ENCODE measurements around the gene KDM4B. TPM values are rescaled to one million over a fixed set of nuclear protein-coding genes. Genes with fewer than 3 reads are reported as not detected.

Gene KDM4B
- total and polyA plus RNA-seq, 2 donors from 2014 or later: 6.6 to 35.7 TPM

GRCh38 chr19:5132698-5133651 lies 164.1 kb downstream of the KDM4B start:
- TF ChIP-seq CTCF (IDR thresholded peaks at IDR 0.05; ENCODE audit: borderline replicate concordance, extremely low read depth, insufficient read depth): no peak
- FAIRE-seq (no peak), DNase-seq (no peak)
- Histone ChIP-seq H3K27me3 (ENCODE audit: control insufficient read depth, insufficient read depth, low read length) (no peaks in the 10 kb centered on the region), H3K9ac (ENCODE audit: low read length in 3 of 3) (no peak overlapping the region), H3K4me1 (ENCODE audit: control insufficient read depth in 2 of 3, insufficient read depth in 2 of 3, low read depth in 1 of 3, low read length in 3 of 3) (no peaks in the 10 kb centered on the region), H3K27ac (ENCODE audit: low read depth in 2 of 2, low read length in 2 of 2) (no peak overlapping the region), H3K36me3 (ENCODE audit: control insufficient read depth in 2 of 3, insufficient read depth in 3 of 3, low read length in 3 of 3) (peaks cover 0 to 9% (median 3%) of the 10 kb centered on the region in 3 donors), H3K4me3 (ENCODE audit: low read length in 3 of 3) (no peak overlapping the region), H3K9me3 (ENCODE audit: control insufficient read depth in 2 of 3, insufficient read depth in 1 of 3, low read length in 3 of 3) (no peaks in the 10 kb centered on the region)
- intact Hi-C loops (cut with DNase I): no loop called here

- no peak for TF ChIP-seq CTCF (IDR thresholded peaks at IDR 0.05; ENCODE audit: borderline replicate concordance, extremely low read depth, insufficient read depth)
- FAIRE-seq: no peak
These were observed 165.2 kb downstream of the KDM4B start for GRCh38 chr19:5133986-5134595.

GRCh38 chr19:5134691-5135090 lies 165.8 kb downstream of the KDM4B start:
- FAIRE-seq (no peak), DNase-seq (no peak)
- intact Hi-C loops (cut with DNase I): no loop called here
- H3K27me3 ChIP-seq (ENCODE audit: control insufficient read depth, insufficient read depth, low read length): no peaks in the 10 kb centered on the region
- no peaks in the 10 kb centered on the region for H3K9me3 ChIP-seq (ENCODE audit: control insufficient read depth in 2 of 3, insufficient read depth in 1 of 3, low read length in 3 of 3)
- no peak overlapping the region for H3K9ac ChIP-seq (ENCODE audit: low read length in 3 of 3)
- no peak overlapping the region for H3K27ac ChIP-seq (ENCODE audit: low read depth in 2 of 2, low read length in 2 of 2)
- peaks cover 0 to 14% (median 3%) of the 10 kb centered on the region in 3 donors for H3K36me3 ChIP-seq (ENCODE audit: control insufficient read depth in 2 of 3, insufficient read depth in 3 of 3, low read length in 3 of 3)
- H3K4me3 ChIP-seq (ENCODE audit: low read length in 3 of 3): no peak overlapping the region
- TF ChIP-seq CTCF (IDR thresholded peaks at IDR 0.05; ENCODE audit: borderline replicate concordance, extremely low read depth, insufficient read depth): no peak
- no peaks in the 10 kb centered on the region for H3K4me1 ChIP-seq (ENCODE audit: control insufficient read depth in 2 of 3, insufficient read depth in 2 of 3, low read depth in 1 of 3, low read length in 3 of 3)

More at GRCh38 chr19:5133986-5134595, 165.2 kb downstream of the KDM4B start:
- Histone ChIP-seq H3K27me3 (ENCODE audit: control insufficient read depth, insufficient read depth, low read length) (no peaks in the 10 kb centered on the region), H3K9ac (ENCODE audit: low read length in 3 of 3) (no peak overlapping the region), H3K27ac (ENCODE audit: low read depth in 2 of 2, low read length in 2 of 2) (no peak overlapping the region), H3K4me3 (ENCODE audit: low read length in 3 of 3) (no peak overlapping the region), H3K36me3 (ENCODE audit: control insufficient read depth in 2 of 3, insufficient read depth in 3 of 3, low read length in 3 of 3) (peaks cover 0 to 9% (median 3%) of the 10 kb centered on the region in 3 donors), H3K4me1 (ENCODE audit: control insufficient read depth in 2 of 3, insufficient read depth in 2 of 3, low read depth in 1 of 3, low read length in 3 of 3) (no peaks in the 10 kb centered on the region), H3K9me3 (ENCODE audit: control insufficient read depth in 2 of 3, insufficient read depth in 1 of 3, low read length in 3 of 3) (no peaks in the 10 kb centered on the region)
- intact Hi-C loops (cut with DNase I): no loop called here
- no peak for DNase-seq
